GM19023 (cell line): ENCODE data around the gene ZNF618.
"Not testable (repeated sequence)": the region's sequence is repeated elsewhere in the genome, so short reads cannot be mapped to it uniquely, and the experiment has no call there.

Source experiments
- ATAC-seq: cut with Tn5 transposase; IDR thresholded peaks from one replicate; pipeline ENCODE4 v1.9.1; 2021; ENCODE audit warnings: mild to moderate bottlenecking, moderate library complexity; ENCODE audit not compliant: unreplicated experiment

ZNF618 gene

GRCh38 chr9:114035221-114035844 lies 159.2 kb downstream of the ZNF618 start:
- no peak for ATAC-seq

GRCh38 chr9:114035845-114036801 lies 160.0 kb downstream of the ZNF618 start:
- ATAC-seq, result no peak

- ATAC-seq, result no peak
Observed at GRCh38 chr9:114037249-114037648, 161.1 kb downstream of the ZNF618 start.

- ATAC-seq, result no peak
Observed at GRCh38 chr9:114037961-114038723, 162.0 kb downstream of the ZNF618 start.

GRCh38 chr9:114038724-114039313 lies 162.7 kb downstream of the ZNF618 start:
- no peak for ATAC-seq

DNA sequence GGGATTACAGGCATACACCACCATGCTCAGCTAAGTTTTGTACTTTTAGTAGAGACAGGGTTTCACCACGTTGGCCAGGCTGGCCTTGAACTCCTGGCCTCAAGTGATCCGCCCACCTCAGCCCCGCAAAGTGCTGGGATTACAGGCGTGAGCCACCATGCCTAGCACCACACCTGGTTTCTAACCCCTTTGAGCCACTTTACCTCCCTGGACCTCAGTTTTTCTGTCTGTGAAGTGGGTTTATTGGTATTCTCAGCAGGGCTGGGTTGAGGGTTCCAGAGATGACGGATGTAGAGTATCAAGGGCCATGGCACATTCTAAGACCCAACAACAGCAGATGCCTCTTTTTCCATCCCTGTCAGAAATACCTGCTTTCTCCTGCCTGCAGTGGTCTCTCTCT lies 163.4 kb downstream of the ZNF618 start:
- no peak for ATAC-seq

GRCh38 chr9:114043660-114044059 lies 167.6 kb downstream of the ZNF618 start:
- ATAC-seq, result not testable (repeated sequence)

DNA sequence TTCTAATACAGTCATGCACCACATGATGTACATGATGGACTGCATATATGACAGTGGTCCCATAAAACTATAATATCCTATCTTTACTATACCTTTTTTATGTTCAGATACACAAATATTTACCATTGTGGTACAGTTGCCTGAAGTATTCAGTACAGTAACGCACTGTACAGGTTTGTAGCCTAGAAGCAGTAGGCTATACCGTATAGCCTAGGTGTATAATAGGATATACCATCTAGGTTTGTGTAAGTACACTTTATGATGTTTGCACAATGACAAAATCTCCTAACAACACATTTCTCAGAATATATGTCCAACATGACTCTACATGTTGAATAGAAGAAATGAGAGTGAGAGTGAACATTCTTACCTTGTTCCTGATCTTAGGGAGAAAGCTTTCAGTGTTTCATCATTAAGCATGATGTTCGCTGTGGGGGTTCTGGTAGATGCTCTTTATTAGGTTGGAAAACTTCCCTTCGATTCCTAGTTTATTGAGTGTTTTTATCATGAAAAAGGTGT lies 170.2 kb downstream of the ZNF618 start:
- ATAC-seq, result no peak

DNA sequence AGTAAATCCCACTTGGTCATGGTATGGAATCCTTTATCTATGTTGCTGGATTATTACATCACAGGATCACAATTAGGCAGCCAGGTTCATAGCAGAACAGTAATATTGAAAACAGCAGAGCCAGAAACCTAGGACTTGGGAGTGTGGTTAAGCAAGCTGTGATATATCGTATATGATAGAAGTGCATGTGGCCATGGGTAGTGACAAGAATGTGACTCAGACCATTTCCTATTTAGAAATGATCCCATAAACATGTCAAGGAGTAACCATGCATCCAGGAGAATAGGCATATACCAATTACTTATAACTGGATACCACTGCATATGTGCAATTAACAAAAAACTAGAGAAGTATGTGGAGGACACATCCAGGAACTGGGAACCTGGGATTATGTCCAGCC lies 170.8 kb downstream of the ZNF618 start:
- no peak for ATAC-seq

DNA sequence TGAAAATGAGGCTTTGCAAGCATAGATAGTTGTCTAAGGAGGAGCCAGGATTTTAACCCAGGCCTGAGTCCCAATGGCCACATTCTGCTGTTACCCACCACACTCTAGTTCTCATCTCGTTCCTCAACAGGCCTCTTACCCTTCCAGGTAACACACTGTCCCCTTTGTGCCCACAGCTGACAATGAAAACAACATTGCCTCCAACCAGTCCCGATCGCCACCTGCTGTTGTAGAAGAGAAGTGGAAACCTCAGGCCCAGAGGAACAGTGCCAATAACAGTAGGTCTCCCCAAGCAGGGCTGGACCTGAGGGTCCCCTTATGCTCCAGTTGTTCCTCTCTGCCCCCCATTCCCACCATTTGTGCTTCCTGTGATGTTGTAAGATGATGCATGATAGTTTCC lies 171.6 kb downstream of the ZNF618 start:
- ATAC-seq, result no peak

- no peak for ATAC-seq
Observed at GRCh38 chr9:114048533-114049415, 172.7 kb downstream of the ZNF618 start.

GRCh38 chr9:114049441-114050225 lies 173.5 kb downstream of the ZNF618 start:
- no peak for ATAC-seq

GRCh38 chr9:114050226-114050568 lies 174.1 kb downstream of the ZNF618 start:
- ATAC-seq, result no peak

GRCh38 chr9:114050646-114051045 lies 174.5 kb downstream of the ZNF618 start:
- ATAC-seq, result no peak

- ATAC-seq, result no peak
Observed at GRCh38 chr9:114051281-114051680, 175.2 kb downstream of the ZNF618 start.

- no peak for ATAC-seq
Observed at GRCh38 chr9:114051706-114052105, 175.6 kb downstream of the ZNF618 start.

- no peak for ATAC-seq
Observed at GRCh38 chr9:114053246-114054005, 177.3 kb downstream of the ZNF618 start.

DNA sequence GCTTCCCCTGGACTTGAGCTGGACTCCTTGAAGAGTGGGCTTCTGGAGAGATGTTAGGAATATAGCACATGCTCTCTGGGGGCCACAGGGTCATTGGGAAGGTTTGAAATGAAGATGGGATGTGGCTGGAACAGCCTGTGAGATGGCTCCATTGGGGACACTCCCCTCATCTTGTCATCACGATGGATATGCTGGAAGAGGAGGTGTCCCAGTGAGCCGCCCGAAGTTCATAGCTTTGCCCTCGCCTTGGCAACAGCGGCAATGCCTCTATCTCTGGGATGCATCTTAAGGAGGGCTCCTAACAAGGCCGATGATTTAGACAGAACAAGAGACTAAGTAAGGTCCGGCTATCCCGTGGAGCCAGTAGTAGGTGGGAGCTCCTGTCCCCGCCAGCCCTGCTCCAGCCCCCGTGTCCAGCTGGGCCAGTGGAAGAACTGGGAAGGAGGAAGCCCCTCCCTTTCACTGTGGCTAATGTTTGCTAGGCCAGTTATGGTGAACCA lies 178.1 kb downstream of the ZNF618 start:
- no peak for ATAC-seq
